ENCODE measurements around the gene SLC25A33.

- no peak for TF ChIP-seq CTCF (IDR thresholded peaks at IDR 0.05)
- no peak for TF ChIP-seq SMC3 (IDR thresholded peaks at IDR 0.05)
- no peak for TF ChIP-seq RFX5 (IDR thresholded peaks at IDR 0.05)
- no peak for TF ChIP-seq RCOR1 (IDR thresholded peaks at IDR 0.05; ENCODE audit: low read depth, low read length)
- no peak for TF ChIP-seq E2F6 (IDR thresholded peaks at IDR 0.05; ENCODE audit: borderline replicate concordance, low read depth)
- no peak for TF ChIP-seq RAD21 (conservative IDR thresholded peaks at IDR 0.05 in 1 of 2, IDR thresholded peaks at IDR 0.05 in 1 of 2)
- TF ChIP-seq REST (IDR thresholded peaks at IDR 0.05), result no peak
- no peak for TF ChIP-seq FOSL2 (IDR thresholded peaks at IDR 0.05)
- no peak for TF ChIP-seq FOSL2 (CRISPR knock-in tag; IDR thresholded peaks at IDR 0.05)
- no peak for TF ChIP-seq POLR2A (IDR thresholded peaks at IDR 0.05; ENCODE audit: low read length)
Measured at GRCh38 chr1:9575486-9575885, 36.2 kb downstream of the SLC25A33 start.

Measured in A549 (cell line).